ENCODE results near the gene FGD4. TPM values are rescaled to one million over a fixed set of nuclear protein-coding genes. Genes with fewer than 3 reads are reported as not detected.

Gene FGD4
- total and polyA plus RNA-seq, 2 donors (not counting 3 experiments of a cell fraction or from before 2014, with no cell fraction given) = 6.6 to 44.7 TPM

DNA sequence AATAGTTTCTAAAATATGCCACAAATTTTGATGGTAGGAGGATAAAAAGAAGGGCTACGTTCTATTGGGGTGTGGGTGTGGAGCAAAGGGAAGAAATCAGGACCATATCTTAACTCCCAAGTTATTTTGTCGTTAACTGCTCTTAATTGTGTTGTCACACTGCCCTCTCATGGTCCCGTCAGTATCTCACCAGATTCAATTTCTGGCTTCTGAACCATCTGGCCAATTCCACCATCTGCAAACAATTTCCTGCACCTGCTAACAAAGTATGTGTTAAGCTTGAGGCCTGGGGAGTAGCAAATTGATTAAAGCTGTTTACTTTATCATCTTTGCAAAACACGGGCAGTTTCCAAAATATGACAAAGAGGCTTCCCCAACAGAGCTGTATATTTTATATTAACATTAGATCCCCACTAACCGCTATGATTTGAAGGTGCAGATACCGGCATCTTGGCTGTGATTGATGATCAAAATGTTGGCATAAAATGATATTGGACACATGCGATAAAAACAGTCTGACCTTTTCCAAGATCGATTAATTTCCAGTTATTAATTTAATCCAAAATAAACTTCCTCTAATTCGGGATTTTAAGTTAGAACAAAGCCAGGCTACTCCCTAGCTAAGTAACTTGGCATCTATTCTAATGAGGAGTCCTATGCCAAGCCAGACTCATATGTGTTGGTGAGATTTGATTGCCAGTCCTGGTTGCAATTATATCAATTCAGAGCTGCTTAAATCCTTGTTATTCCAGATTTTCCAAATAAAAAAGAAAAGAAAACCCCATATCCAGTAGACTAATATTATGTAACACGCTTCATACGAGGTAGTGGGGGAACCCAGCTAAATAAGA, 272.8 kb downstream of the FGD4 start:
- H3K27ac ChIP-seq (ENCODE audit: insufficient read depth, low read depth, low read length) = no peak overlapping the region
- H3K79me2 ChIP-seq (ENCODE audit: control insufficient read depth, insufficient read depth, low read length) = no peaks in the 10 kb centered on the region
- H3K36me3 ChIP-seq (ENCODE audit: control insufficient read depth in 2 of 2, extremely low read depth in 1 of 2, insufficient read depth in 2 of 2, low read length in 2 of 2) = no peaks in the 10 kb centered on the region
- peak; percentile 85 for DNase-seq (ENCODE audit: low read depth, low spot score)
- peak; percentile 92 for FAIRE-seq
- no peak overlapping the region for H2AFZ ChIP-seq (ENCODE audit: low read depth, low read length)
- peaks cover 6% of the 10 kb centered on the region for H3K4me1 ChIP-seq (ENCODE audit: control insufficient read depth, extremely low read depth, insufficient read depth, low read length)
- no peak overlapping the region for H3K9ac ChIP-seq (replicated peaks; ENCODE audit: extremely low read depth, insufficient read depth, low read length)
- H4K20me1 ChIP-seq (replicated peaks; ENCODE audit: control insufficient read depth, extremely low read depth, insufficient read depth, low read length) = no peaks in the 10 kb centered on the region
- CTCF ChIA-PET = interaction anchor here (0.6 to 4.6 kb wide), 37 partner anchors 10 to 1019 kb away, joined by 3 to 95 read pairs (median 4); partner anchors contain the start of gene FGD4
- no peaks in the 10 kb centered on the region for H3K9me1 ChIP-seq (replicated peaks; ENCODE audit: control insufficient read depth, extremely low read depth, insufficient read depth, low read length)
- peak overlapping the region; percentile 8 for H3K4me2 ChIP-seq (ENCODE audit: insufficient read depth, low read length)
- intact Hi-C loops (cut with micrococcal nuclease) = loop anchor here (1.0 to 10.0 kb wide), 5 partner anchors 217 to 1017 kb away; partner anchors contain the start of genes ETFBKMT and FGD4
- POLR2A ChIA-PET = no interaction called here
- BruUV-seq (replicated peaks) = no TSS peak
- no peaks in the 10 kb centered on the region for H3K27me3 ChIP-seq (ENCODE audit: control insufficient read depth in 2 of 2, insufficient read depth in 2 of 2, low read length in 2 of 2)
- no peak for TF ChIP-seq MYC (IDR thresholded peaks at IDR 0.05; ENCODE audit: low read depth, low read length)
- TF ChIP-seq, protein P1, sequence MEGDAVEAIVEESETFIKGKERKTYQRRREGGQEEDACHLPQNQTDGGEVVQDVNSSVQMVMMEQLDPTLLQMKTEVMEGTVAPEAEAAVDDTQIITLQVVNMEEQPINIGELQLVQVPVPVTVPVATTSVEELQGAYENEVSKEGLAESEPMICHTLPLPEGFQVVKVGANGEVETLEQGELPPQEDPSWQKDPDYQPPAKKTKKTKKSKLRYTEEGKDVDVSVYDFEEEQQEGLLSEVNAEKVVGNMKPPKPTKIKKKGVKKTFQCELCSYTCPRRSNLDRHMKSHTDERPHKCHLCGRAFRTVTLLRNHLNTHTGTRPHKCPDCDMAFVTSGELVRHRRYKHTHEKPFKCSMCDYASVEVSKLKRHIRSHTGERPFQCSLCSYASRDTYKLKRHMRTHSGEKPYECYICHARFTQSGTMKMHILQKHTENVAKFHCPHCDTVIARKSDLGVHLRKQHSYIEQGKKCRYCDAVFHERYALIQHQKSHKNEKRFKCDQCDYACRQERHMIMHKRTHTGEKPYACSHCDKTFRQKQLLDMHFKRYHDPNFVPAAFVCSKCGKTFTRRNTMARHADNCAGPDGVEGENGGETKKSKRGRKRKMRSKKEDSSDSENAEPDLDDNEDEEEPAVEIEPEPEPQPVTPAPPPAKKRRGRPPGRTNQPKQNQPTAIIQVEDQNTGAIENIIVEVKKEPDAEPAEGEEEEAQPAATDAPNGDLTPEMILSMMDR (IDR thresholded peaks at IDR 0.05; ENCODE audit: extremely low read depth in 1 of 2, insufficient read depth in 1 of 2, low read depth in 1 of 2, low read length in 2 of 2) = peak; percentile 45 to 65
- H3K4me3 ChIP-seq (replicated peaks in 1 of 3; ENCODE audit: insufficient read depth in 1 of 3, low read depth in 1 of 3, low read length in 3 of 3) = no peak overlapping the region
- no peaks in the 10 kb centered on the region for H3K9me3 ChIP-seq (replicated peaks; ENCODE audit: control insufficient read depth, insufficient read depth, low read length)
- dilution Hi-C loops (cut with MboI; ENCODE audit: extremely low pct_ligation_motif_present, low sequenced_read_pairs) = no loop called here

All from endothelial cell of umbilical vein (primary cell).